NCI-H2227 (cell line): ENCODE data around the gene MISP.

Source experiments
- DNase-seq: peaks from one replicate; lab custom pipeline; 2025; ENCODE audit not compliant: unreplicated experiment; lab: John Stamatoyannopoulos, UW

The MISP gene

GRCh38 chr19:806815-807421 lies 56.0 kb downstream of the MISP start:
- DNase-seq: no peak

- DNase-seq: no peak
Observed at GRCh38 chr19:807627-808422, 56.9 kb downstream of the MISP start.

- no peak for DNase-seq
Observed at GRCh38 chr19:808423-808775, 57.5 kb downstream of the MISP start.

GRCh38 chr19:810077-810855 lies 59.4 kb downstream of the MISP start:
- DNase-seq: no peak

- DNase-seq: no peak
Observed at GRCh38 chr19:810883-811489, 60.1 kb downstream of the MISP start.

DNA sequence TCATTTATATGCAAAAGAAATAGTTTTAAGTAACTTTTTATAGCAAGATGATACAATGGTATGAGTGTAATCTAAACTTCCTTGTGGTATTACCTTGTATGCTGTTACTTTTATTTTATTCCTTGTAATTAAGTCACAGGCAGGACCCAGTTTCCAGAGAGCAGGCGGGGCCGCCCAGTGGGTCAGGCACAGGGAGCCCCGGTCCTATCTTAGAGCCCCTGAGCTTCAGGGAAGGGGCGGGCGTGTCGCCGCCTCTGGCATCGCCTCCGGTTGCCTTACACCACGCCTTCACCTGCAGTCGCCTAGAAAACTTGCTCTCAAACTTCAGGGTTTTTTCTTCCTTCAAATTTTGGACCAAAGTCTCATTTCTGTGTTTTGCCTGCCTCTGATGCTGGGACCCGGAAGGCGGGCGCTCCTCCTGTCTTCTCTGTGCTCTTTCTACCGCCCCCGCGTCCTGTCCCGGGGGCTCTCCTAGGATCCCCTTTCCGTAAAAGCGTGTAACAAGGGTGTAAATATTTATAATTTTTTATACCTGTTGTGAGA lies 60.7 kb downstream of the MISP start:
- no peak for DNase-seq

DNA sequence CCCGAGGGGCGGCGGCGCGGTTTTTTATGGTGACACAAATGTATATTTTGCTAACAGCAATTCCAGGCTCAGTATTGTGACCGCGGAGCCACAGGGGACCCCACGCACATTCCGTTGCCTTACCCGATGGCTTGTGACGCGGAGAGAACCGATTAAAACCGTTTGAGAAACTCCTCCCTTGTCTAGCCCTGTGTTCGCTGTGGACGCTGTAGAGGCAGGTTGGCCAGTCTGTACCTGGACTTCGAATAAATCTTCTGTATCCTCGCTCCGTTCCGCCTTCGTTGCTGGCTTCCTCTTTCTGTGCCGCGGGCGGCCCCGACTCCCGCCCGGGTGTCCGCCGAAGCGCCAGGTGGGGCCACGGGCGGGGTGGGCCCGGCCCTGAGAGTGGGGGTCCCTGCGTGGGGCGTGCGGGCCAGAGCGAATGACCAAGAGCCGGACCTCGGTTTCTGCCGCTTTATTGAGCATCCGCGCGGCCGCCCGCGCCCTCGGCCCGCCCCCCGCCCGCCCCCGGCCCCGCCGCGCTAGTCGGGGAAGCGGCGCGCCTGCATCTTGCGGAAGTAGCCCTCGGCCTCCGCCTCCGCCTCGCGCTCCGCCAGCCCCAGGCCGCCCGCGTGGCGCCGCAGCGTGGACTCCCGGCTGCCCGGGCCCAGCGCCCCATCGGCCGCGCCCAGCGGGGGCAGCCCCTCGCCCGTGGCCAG lies 61.3 kb downstream of the MISP start:
- no peak for DNase-seq

DNA sequence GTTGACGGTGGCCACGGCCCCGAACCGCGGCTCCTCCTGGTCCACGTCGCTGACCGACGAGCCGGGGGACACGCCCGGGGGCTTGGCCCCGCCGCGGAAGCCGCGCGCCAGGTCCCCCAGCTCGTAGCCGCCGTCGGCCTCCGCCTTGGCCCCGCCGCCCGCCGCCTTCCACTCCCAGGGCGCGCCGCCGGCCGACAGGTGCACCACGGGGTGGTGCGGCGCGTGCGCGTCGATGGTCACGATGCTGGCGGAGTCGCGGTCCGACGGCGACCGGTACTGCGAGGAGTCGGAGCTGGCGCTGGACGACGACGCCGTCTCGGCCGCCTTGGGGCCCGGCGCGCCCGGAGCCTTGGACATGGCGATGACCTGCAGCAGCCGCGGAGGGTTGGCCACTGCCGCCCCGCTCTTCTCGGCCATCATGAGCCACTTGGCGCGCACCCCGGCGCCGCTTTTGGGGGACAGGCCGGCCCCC lies 61.9 kb downstream of the MISP start:
- DNase-seq: no peak

- no peak for DNase-seq
Observed at GRCh38 chr19:813219-814151, 62.6 kb downstream of the MISP start.
